Thyroid gland (tissue), 4 donors: Measurements from ENCODE around the gene PRKAA1.

Experiments used
- POLR2A ChIP-seq, 2 donors: fragments of 450-650 bp; IDR thresholded peaks; one replicate each; pipeline ENCODE4 v1.6.1; 2017; ENCODE audit warnings: antibody characterized with exemption in 2 of 2, mild to moderate bottlenecking in 2 of 2, moderate library complexity in 1 of 2
- TF ChIP-seq, protein P1 (sequence below), 6 experiments: fragments of 200-600 bp in 3 of 6; fragments of 450-650 bp in 3 of 6; sonication (generic) in 3 of 6; IDR thresholded peaks; one replicate each; pipeline ENCODE4 v1.5.1; 2016 to 2019; ENCODE audit warnings: antibody characterized with exemption in 6 of 6, mild to moderate bottlenecking in 2 of 6, inconsistent platforms in 1 of 6, moderate library complexity in 1 of 6

DNA sequence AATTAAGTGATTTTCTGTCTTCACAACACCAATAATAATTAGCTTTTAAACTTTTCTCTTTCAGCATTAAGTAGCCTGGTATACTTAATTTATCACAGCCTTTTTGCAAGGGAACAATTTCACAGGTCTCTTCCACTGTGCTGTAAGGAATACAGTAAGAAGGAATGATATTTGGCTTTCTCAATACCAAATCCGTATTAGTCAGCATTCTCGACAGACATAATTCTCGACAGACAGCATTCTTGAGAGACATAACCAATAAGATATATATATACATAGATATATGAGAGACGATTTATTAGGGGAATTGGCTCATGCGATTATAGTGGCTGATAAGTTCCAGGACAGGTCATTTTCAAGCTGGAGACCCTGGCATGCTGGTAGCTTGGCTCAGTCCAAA, 18.0 kb downstream of the PRKAA1 start:
- TF ChIP-seq, protein P1, sequence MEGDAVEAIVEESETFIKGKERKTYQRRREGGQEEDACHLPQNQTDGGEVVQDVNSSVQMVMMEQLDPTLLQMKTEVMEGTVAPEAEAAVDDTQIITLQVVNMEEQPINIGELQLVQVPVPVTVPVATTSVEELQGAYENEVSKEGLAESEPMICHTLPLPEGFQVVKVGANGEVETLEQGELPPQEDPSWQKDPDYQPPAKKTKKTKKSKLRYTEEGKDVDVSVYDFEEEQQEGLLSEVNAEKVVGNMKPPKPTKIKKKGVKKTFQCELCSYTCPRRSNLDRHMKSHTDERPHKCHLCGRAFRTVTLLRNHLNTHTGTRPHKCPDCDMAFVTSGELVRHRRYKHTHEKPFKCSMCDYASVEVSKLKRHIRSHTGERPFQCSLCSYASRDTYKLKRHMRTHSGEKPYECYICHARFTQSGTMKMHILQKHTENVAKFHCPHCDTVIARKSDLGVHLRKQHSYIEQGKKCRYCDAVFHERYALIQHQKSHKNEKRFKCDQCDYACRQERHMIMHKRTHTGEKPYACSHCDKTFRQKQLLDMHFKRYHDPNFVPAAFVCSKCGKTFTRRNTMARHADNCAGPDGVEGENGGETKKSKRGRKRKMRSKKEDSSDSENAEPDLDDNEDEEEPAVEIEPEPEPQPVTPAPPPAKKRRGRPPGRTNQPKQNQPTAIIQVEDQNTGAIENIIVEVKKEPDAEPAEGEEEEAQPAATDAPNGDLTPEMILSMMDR (IDR thresholded peaks at IDR 0.05), result no peak
- no peak for TF ChIP-seq POLR2A (IDR thresholded peaks at IDR 0.05)
